MCF 10A (cell line): ENCODE results near the gene C5orf46. TPM values are rescaled to one million over a fixed set of nuclear protein-coding genes. Genes with fewer than 3 reads are reported as not detected.
A peak's percentile ranks its signal among the peaks of the same experiment; 100 is the strongest.

Experiments
- BruUV-seq: library from RNA; stranded (reverse); fragments of 400-500 nt; replicated peaks from 2 replicates; lab custom pipeline; 2021; lab: Mats Ljungman, UMichigan
- CTCF ChIA-PET: fragments of 300-600 bp; sonication (Branson Sonifier 250); formaldehyde crosslinking; extraction: SDS; loops from one replicate; lab custom pipeline; 2021; ENCODE audit warnings: antibody characterized with exemption, inconsistent platforms; lab: Yijun Ruan, JAX
- POLR2A ChIA-PET: fragments of 300-600, 350-650 bp; sonication (Branson Sonifier 250); formaldehyde crosslinking; extraction: SDS; loops from one replicate; lab custom pipeline; 2020; ENCODE audit warnings: antibody characterized with exemption, inconsistent platforms; lab: Yijun Ruan, JAX
- DNase-seq: peaks from one replicate; pipeline ENCODE4 v3.0.0-alpha.2; 2018; ENCODE audit not compliant: unreplicated experiment
- H3K27ac Mint-ChIP-seq: one replicate; pipeline ENCODE4 v1.8.0; 2022; ENCODE audit warnings: mild to moderate bottlenecking, low read depth, mixed read lengths; ENCODE audit not compliant: unreplicated experiment
- H3K27me3 Mint-ChIP-seq: one replicate; pipeline ENCODE4 v1.8.0; 2022; ENCODE audit warnings: mixed read lengths; ENCODE audit not compliant: insufficient read depth, unreplicated experiment
- H3K36me3 Mint-ChIP-seq: one replicate; pipeline ENCODE4 v1.8.0; 2022; ENCODE audit warnings: mild to moderate bottlenecking, moderate library complexity, mixed read lengths; ENCODE audit not compliant: insufficient read depth, unreplicated experiment
- H3K4me1 Mint-ChIP-seq: one replicate; pipeline ENCODE4 v1.8.0; 2022; ENCODE audit warnings: mixed read lengths; ENCODE audit not compliant: insufficient read depth, unreplicated experiment
- H3K4me3 Mint-ChIP-seq: one replicate; pipeline ENCODE4 v1.8.0; 2022; ENCODE audit warnings: mild to moderate bottlenecking, moderate library complexity, mixed read lengths; ENCODE audit not compliant: unreplicated experiment
- H3K9me3 Mint-ChIP-seq: one replicate; pipeline ENCODE4 v1.8.0; 2022; ENCODE audit warnings: mixed read lengths; ENCODE audit not compliant: unreplicated experiment
- intact Hi-C: fragments of 100-400 bp; cut with micrococcal nuclease; formaldehyde crosslinking; loops from 2 replicates; pipeline ENCODE4 v1.14.1; 2022
- total RNA-seq: library from RNA; stranded (reverse); gene quantifications from 2 replicates; pipeline ENCODE4 v1.2.3, GENCODE V29; 2022
- TF ChIP-seq, protein P1 (sequence below): fragments of 200-600 bp; IDR thresholded peaks from one replicate; pipeline ENCODE4 v1.8.0; 2022; ENCODE audit warnings: antibody characterized with exemption, mild to moderate bottlenecking; ENCODE audit not compliant: unreplicated experiment

Gene C5orf46
- total RNA-seq, 1 experiment from 2014 or later, result 5.7 TPM

DNA sequence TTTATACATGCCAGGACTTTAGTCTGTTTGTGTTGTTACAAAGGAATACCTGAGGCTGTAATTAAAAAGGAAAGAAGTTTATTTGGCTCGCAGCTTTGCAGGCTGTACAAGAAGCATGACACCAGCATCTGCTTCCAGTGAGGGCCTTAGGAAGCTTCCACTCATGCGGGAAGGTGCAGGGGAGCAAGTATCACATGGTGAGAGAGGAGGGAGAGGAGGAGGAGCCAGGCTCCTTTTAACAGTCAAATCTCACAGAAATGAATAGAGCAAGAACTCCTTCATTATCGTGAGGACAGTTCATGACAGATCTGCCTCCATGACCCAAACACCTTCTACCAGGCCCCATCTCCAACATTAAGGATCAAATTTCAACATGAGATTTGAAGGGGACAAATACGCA lies 18.7 kb upstream of the C5orf46 start:
- CTCF ChIA-PET, result interaction anchor here (0.7 to 5.9 kb wide), 10 partner anchors 9 to 924 kb away, joined by 3 to 87 read pairs (median 5); partner anchors contain the start of gene C5orf46
- Mint-ChIP-seq H3K36me3 (no peaks in the 10 kb centered on the region), H3K4me3 (no peak overlapping the region), H3K27me3 (no peaks in the 10 kb centered on the region), H3K27ac (no peak overlapping the region), H3K4me1 (no peaks in the 10 kb centered on the region), H3K9me3 (no peaks in the 10 kb centered on the region)
- TF ChIP-seq, protein P1, sequence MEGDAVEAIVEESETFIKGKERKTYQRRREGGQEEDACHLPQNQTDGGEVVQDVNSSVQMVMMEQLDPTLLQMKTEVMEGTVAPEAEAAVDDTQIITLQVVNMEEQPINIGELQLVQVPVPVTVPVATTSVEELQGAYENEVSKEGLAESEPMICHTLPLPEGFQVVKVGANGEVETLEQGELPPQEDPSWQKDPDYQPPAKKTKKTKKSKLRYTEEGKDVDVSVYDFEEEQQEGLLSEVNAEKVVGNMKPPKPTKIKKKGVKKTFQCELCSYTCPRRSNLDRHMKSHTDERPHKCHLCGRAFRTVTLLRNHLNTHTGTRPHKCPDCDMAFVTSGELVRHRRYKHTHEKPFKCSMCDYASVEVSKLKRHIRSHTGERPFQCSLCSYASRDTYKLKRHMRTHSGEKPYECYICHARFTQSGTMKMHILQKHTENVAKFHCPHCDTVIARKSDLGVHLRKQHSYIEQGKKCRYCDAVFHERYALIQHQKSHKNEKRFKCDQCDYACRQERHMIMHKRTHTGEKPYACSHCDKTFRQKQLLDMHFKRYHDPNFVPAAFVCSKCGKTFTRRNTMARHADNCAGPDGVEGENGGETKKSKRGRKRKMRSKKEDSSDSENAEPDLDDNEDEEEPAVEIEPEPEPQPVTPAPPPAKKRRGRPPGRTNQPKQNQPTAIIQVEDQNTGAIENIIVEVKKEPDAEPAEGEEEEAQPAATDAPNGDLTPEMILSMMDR, result no peak
- DNase-seq, result no peak
- intact Hi-C loops, result no loop called here
- POLR2A ChIA-PET, result interaction anchor here (1.1 kb wide), 2 partner anchors 14 to 38 kb away, joined by 3 to 5 read pairs; no protein-coding TSS in a partner anchor
- BruUV-seq, result no TSS peak

DNA sequence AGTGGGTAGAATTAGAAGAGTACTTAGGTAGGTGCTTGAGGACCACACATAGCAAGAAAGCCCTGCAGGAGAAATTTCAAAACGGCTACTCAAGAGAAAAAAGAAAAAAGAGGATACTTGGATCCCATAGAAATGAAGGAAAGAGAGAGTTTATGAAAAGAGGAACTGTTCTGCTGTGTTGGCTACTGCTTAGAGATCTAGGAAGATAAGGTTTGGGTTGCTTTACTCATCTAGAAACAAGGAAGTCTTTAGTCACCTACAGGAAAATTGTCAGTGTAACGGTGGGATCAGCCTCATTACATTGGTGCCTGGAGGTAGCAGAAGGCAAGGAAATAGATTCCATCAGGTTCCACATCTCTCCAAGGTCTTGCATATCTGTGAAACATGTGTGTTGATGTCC lies 14.8 kb upstream of the C5orf46 start:
- H3K4me3 Mint-ChIP-seq, result no peak overlapping the region
- DNase-seq, result no peak
- POLR2A ChIA-PET, result no interaction called here
- TF ChIP-seq, protein P1, result no peak
- no peaks in the 10 kb centered on the region for H3K27me3 Mint-ChIP-seq
- intact Hi-C loops, result no loop called here
- H3K27ac Mint-ChIP-seq, result no peak overlapping the region
- no peaks in the 10 kb centered on the region for H3K36me3 Mint-ChIP-seq
- CTCF ChIA-PET, result interaction anchor here (0.7 to 5.9 kb wide), 2 partner anchors 13 to 1313 kb away, joined by 3 to 87 read pairs; no protein-coding TSS in a partner anchor
- no TSS peak for BruUV-seq
- no peaks in the 10 kb centered on the region for H3K9me3 Mint-ChIP-seq
- H3K4me1 Mint-ChIP-seq, result peaks cover 28% of the 10 kb centered on the region

DNA sequence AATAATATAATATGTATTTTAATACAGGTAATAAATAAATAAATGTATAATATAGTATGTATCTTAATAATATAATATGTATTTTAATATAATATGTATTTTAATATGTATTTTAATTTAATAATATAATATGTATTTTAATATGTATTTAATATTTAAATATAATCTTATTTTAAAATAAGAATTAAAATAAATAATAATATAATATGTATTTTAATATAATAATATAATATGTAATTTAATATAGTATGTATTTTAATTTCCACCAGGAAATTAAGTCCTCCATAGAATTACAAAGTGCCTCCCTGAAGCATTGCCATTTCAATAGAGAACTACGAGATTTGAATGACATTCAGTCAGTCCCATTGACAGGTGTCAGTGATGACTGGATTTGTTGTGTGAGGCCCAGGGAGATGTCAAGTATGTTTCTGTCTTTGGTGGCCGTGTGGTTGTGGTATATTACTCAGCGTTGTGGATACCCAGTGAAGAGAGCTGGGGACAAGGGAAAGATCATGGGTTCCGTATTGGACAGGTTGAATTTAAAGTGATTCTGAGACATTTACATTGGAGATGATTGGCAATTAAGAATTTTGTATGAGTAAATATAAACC lies 14.2 kb upstream of the C5orf46 start:
- intact Hi-C loops, result no loop called here
- POLR2A ChIA-PET, result no interaction called here
- no peak for DNase-seq
- no peak overlapping the region for H3K27ac Mint-ChIP-seq
- H3K9me3 Mint-ChIP-seq, result no peaks in the 10 kb centered on the region
- H3K27me3 Mint-ChIP-seq, result no peaks in the 10 kb centered on the region
- TF ChIP-seq, protein P1, result no peak
- BruUV-seq, result no TSS peak
- no peak overlapping the region for H3K4me3 Mint-ChIP-seq
- peaks cover 28% of the 10 kb centered on the region for H3K4me1 Mint-ChIP-seq
- H3K36me3 Mint-ChIP-seq, result no peaks in the 10 kb centered on the region
- CTCF ChIA-PET, result interaction anchor here (0.7 kb wide), 1 partner anchor 1312 kb away, joined by 3 read pairs; no protein-coding TSS in a partner anchor

DNA sequence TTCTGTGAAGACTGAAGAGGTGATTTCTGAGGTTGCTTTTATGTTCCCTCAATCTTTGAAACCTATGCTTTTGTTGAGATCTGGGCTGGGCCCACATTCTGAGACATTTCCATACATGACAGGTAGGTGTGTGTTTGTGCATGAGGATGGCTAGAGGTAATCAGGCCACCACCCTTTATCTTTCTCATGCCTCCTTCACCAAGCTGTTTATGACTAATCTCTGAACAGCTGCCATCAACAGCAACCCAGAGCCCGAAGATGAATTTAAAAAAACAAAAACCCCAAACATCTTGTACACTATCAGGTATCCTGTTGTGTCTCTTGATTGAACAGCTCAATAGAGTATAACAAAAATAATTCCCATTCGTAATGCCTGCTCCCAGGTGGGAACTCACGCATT lies 12.6 kb upstream of the C5orf46 start:
- POLR2A ChIA-PET, result interaction anchor here (1.0 to 2.4 kb wide), 5 partner anchors 10 to 32 kb away, joined by 3 to 10 read pairs (median 4); partner anchors contain the start of gene C5orf46
- intact Hi-C loops, result no loop called here
- H3K36me3 Mint-ChIP-seq, result no peaks in the 10 kb centered on the region
- TF ChIP-seq, protein P1, result no peak
- BruUV-seq, result no TSS peak
- DNase-seq, result no peak
- H3K9me3 Mint-ChIP-seq, result no peaks in the 10 kb centered on the region
- CTCF ChIA-PET, result interaction anchor here (0.9 to 2.0 kb wide), 8 partner anchors 9 to 61 kb away, joined by 3 to 15 read pairs (median 4); no protein-coding TSS in a partner anchor
- H3K4me3 Mint-ChIP-seq, result no peak overlapping the region
- H3K27ac Mint-ChIP-seq, result peak overlapping the region; percentile 56
- H3K4me1 Mint-ChIP-seq, result peaks cover 30% of the 10 kb centered on the region
- H3K27me3 Mint-ChIP-seq, result no peaks in the 10 kb centered on the region
